Measurements from ENCODE around the gene BCAR1.

The BCAR1 gene

DNA sequence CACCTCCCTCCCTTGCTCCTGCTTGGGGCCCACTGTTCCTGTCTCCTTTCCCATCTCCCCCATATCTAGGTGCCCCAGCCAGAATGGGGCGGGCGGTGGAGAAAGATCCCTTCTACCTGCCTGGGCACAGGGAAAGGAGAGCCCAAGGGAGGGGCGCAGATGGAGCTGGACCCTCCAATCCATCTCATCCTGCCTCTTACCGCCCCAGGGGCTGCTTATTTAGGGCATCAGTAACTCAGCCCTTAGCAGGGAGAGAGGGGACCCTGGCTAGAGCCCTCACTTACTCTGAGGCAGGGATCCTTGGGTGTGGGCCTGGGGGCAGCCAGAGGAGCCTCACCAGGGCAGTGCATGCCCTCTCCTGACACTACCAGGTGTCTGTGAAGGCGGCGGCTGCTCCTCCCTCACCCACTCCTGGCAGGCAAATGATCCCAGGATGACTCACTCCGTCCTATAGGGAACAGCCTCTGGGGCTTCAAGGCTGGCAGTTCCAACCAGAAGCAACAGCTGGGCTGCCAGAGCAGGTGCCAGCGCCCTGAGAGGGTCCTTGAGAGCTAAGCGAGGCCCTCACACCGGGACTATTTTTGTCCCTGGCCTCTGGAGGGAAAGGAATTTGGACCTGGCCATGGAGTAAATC is 16.3 kb upstream of the BCAR1 start:
- no peak overlapping the region for H3K4me3 ChIP-seq (ENCODE audit: low read length)
- TF ChIP-seq, protein P1, sequence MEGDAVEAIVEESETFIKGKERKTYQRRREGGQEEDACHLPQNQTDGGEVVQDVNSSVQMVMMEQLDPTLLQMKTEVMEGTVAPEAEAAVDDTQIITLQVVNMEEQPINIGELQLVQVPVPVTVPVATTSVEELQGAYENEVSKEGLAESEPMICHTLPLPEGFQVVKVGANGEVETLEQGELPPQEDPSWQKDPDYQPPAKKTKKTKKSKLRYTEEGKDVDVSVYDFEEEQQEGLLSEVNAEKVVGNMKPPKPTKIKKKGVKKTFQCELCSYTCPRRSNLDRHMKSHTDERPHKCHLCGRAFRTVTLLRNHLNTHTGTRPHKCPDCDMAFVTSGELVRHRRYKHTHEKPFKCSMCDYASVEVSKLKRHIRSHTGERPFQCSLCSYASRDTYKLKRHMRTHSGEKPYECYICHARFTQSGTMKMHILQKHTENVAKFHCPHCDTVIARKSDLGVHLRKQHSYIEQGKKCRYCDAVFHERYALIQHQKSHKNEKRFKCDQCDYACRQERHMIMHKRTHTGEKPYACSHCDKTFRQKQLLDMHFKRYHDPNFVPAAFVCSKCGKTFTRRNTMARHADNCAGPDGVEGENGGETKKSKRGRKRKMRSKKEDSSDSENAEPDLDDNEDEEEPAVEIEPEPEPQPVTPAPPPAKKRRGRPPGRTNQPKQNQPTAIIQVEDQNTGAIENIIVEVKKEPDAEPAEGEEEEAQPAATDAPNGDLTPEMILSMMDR (conservative IDR thresholded peaks at IDR 0.05; ENCODE audit: low read depth, low read length) = no peak
- DNase-seq (ENCODE audit: low read depth) = no peak

DNA sequence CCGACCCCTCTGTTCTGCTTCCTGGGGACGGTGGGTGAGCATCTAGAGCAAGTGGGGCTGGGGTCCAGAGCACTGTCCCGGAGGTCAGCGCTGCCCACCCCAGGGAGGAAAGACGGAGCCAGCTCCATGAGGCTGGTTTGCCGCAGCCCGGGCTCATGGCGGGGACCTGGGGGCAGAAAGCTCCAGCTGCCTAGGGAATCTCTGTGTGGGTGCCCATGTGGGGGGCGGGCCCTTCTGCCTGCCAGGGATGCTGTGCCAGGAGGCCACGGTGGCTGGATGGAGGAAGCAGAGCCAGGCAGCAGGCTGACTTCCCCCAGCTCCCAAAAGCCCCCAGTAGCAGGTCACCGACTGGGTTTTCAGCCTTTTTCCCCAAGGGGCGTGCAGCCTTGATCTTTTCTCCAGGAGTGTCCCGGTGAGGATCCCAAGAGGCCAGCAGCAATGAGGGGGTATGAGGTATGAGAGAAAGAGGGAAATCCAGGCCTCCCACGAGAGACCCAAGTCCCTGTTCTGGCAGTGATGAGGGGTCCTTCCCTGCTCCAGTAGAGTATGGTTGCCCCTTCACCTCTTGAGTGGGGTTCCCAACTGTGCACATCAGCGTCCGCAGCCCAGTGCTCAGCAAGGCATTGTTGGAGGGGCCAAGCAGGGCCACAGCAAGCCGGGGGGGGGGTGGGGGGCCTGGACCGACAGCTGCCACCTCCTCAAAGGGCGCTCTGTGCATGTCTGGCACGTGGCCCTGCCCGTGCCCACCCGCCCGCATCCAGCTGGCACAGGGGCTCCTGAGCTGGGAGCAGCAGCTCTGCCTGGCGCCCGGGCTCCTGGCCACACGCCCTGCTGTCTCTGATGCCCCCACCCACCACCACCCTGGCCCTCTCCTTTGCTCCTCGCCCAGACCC is 15.6 kb upstream of the BCAR1 start:
- TF ChIP-seq, protein P1 (conservative IDR thresholded peaks at IDR 0.05; ENCODE audit: low read depth, low read length) = no peak
- no peak overlapping the region for H3K4me3 ChIP-seq (ENCODE audit: low read length)
- DNase-seq (ENCODE audit: low read depth) = no peak

DNA sequence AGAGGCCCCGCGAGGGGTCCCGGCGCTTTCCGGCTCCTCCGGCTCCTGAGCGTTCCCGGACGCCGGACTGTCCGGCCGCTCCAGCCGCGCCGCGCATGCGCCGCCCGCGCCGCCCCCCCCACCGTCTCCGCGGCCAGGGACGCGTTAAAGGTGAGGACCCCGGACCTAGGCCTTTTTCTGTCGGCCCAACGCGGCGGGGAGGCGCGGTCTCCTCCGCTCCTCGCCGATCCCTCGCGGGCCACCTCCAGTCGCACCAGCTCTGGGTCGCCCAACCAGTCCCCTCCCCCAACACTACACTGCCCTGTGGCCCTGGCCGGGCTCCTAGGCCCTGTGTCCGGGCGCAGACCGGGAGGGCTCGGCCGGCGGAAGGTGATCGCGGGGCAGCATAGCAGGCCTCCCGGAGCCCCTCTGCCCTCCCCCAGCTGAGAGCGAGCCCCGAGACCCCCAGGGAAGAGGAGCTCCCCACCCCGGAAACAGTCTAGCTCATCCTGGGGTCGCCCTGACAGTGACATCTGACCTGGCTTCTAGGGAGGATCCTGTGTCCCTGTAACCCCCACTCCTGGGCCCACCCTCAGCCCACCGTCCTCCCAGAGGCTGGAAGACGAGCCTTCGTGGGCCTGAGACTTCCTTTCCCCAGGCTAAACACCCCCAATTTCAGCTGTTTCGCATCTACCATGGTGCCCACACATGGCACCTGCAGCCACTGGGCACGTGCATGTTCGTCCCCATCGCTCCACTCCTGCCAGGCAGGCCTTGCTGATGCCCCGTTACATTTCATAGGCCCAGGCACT is 14.7 kb upstream of the BCAR1 start:
- H3K4me3 ChIP-seq (ENCODE audit: low read length) = peak overlapping the region; percentile 91
- DNase-seq (ENCODE audit: low read depth) = no peak
- TF ChIP-seq, protein P1 (conservative IDR thresholded peaks at IDR 0.05; ENCODE audit: low read depth, low read length) = no peak

DNA sequence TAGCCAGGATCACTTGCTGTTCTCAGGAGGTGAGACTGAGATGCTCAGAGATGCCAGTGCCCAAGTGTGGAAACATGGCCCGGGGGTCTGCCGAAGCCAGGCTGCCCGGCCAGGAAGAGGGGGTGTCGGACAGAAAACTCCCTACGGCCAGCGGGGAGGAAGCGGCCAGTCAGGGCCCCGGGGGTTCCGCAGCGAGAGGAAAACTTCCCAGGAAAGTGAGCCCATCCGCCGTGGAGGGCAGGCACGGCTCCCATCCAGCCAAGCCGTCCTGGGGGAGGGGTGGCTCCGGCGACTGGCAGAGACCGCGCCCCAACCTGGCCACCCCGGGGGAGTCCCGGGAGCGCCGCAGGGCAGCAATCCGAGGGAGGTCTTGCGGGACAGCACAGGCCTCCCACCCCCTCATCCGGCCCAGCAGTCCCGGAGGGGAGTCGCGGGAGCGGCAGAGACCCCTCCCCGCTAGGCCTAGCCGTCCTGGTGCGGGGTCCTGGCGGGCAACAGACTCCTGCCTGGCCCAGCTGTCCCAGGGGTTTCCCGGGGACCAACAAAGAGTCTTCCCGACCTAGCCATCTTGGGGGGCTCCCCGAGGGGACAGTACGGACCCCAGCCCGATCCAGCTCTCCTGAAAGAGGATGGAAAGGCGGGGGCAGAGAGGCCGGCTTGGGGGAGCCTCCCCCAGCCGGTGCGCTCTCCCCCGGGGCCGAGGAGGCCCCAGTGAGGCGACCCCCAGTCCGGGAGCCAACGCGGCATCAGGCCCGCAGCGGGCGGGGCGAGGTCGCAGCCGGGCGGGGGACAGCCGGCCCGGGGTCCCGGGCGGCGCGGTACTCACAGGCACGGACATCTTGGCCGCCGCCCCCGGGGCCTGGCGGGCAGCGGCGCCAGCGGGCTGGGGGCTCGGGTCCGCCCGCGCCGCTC is 13.8 kb upstream of the BCAR1 start:
- TF ChIP-seq, protein P1 (conservative IDR thresholded peaks at IDR 0.05; ENCODE audit: low read depth, low read length) = no peak
- DNase-seq (ENCODE audit: low read depth) = no peak
- H3K4me3 ChIP-seq (ENCODE audit: low read length) = peak overlapping the region; percentile 91

DNA sequence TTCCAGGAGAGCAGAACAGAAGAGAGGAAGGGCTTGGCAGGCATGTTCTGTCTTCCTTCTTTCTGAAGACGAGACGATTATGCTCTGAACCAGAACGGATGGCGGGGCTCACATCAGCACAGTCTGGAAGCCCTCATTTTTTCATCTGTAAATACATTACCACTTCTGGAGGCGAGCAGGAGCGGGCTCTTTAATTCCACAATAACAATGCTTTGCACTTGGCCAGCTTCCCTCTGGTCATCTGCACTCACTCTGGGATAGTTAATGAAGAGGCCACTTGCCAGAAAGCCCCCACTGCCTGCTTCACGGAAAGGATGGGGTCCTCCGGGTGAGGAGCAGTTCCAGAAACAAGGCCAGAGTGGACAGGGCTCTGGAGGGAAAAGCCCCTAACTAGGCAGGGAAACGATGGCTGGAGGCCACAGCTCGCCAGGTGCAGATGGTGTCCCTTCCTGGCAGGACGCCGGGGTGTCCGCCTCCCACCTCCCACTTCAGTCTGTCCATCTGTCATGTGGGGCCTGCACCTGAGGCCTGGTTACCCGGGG is 13.1 kb upstream of the BCAR1 start:
- TF ChIP-seq, protein P1 (conservative IDR thresholded peaks at IDR 0.05; ENCODE audit: low read depth, low read length) = no peak
- DNase-seq (ENCODE audit: low read depth) = no peak
- peak overlapping the region; percentile 91 for H3K4me3 ChIP-seq (ENCODE audit: low read length)

DNA sequence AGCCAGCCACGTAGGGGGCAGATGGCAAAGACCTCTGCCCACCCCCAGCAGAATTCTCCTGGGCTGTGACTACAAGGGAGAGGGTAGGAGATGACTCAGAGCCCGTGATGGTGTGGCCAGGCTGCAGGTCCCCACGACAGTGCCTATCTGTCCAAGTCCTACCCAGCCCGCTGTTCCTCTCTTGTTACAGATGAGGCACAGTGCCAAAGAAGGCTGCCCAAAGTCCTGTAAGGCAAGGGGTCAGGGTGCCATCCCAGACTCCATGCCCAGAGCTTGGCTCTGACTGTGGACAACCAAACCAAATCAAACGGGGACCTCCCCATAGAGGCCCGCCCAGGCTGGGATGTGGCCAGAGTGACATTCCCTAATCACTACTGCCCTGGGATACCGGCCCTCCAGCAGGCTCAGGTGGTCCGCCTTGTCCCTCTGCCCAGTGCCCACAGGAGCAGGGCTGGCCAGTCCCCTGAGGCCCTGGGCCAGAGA is 12.6 kb upstream of the BCAR1 start:
- TF ChIP-seq, protein P1 (conservative IDR thresholded peaks at IDR 0.05; ENCODE audit: low read depth, low read length) = no peak
- peak overlapping the region; percentile 91 for H3K4me3 ChIP-seq (ENCODE audit: low read length)
- no peak for DNase-seq (ENCODE audit: low read depth)
